C4-2B (cell line): Measurements from ENCODE around the gene PLA1A.
"Not testable (repeated sequence)": the region's sequence is repeated elsewhere in the genome, so short reads cannot be mapped to it uniquely, and the experiment has no call there.

Experiments
- ZFX ChIP-seq: fragments of 450-650 bp; IDR thresholded peaks from 2 replicates; pipeline ENCODE4 v1.6.1; 2017
- TF ChIP-seq, protein P1 (sequence below): fragments of 450-650 bp; conservative IDR thresholded peaks from 2 replicates; pipeline ENCODE4 v1.5.1; 2017; ENCODE audit warnings: mild to moderate bottlenecking

DNA sequence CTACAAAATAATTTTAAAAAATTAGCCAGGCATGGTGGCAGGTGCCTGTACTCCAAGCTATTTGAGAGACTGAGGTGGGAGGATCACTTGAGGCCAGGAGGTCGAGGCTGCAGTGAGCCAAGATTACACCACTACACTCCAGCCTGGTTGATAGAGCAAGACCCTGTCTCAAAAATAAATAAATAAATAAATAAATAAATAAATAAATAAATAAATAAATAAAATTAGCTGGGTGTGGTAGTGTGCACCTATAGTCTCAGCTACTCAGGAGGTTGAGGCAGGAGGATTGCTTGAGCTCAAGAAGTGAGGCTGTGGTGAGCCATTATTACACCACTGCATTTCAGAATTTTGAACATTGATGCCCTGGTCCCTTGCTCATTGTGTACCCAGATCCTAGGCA lies 2.8 kb upstream of the PLA1A start:
- TF ChIP-seq, protein P1, sequence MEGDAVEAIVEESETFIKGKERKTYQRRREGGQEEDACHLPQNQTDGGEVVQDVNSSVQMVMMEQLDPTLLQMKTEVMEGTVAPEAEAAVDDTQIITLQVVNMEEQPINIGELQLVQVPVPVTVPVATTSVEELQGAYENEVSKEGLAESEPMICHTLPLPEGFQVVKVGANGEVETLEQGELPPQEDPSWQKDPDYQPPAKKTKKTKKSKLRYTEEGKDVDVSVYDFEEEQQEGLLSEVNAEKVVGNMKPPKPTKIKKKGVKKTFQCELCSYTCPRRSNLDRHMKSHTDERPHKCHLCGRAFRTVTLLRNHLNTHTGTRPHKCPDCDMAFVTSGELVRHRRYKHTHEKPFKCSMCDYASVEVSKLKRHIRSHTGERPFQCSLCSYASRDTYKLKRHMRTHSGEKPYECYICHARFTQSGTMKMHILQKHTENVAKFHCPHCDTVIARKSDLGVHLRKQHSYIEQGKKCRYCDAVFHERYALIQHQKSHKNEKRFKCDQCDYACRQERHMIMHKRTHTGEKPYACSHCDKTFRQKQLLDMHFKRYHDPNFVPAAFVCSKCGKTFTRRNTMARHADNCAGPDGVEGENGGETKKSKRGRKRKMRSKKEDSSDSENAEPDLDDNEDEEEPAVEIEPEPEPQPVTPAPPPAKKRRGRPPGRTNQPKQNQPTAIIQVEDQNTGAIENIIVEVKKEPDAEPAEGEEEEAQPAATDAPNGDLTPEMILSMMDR: not testable (repeated sequence)
- not testable (repeated sequence) for TF ChIP-seq ZFX
